ENCODE results near the gene SLC37A3.

SLC37A3 gene

DNA sequence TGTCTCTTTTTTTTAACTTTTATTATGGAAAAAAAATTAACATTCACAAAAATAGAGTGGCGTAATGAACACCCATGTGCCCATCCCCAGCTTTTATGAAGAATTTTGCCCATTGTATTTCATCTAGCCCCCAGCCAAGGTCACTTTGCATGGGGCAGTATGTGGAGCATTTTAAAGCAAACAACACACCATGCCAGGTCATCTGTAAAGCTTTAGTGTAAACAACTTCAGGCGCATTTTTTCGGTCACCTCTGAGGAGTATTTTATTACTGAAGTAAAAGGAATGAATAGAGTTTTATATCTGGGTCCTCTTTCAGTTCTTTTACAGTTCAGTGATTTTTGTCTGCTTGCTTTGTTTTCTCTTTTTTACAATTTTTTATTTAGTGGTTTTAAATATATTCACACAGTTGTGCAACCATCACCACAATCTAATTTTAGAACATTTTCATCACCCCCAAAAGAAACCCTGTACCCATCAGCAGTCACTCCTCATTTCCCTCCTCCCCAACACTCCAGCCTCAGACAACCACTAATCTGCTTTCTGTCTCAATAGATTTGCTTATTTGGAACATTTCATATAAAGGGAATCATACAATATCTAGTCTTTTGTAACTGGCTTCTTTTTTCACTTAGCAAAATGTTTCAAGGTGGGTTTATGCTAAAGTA, 87.9 kb downstream of the SLC37A3 start:
- TF ChIP-seq, protein P1, sequence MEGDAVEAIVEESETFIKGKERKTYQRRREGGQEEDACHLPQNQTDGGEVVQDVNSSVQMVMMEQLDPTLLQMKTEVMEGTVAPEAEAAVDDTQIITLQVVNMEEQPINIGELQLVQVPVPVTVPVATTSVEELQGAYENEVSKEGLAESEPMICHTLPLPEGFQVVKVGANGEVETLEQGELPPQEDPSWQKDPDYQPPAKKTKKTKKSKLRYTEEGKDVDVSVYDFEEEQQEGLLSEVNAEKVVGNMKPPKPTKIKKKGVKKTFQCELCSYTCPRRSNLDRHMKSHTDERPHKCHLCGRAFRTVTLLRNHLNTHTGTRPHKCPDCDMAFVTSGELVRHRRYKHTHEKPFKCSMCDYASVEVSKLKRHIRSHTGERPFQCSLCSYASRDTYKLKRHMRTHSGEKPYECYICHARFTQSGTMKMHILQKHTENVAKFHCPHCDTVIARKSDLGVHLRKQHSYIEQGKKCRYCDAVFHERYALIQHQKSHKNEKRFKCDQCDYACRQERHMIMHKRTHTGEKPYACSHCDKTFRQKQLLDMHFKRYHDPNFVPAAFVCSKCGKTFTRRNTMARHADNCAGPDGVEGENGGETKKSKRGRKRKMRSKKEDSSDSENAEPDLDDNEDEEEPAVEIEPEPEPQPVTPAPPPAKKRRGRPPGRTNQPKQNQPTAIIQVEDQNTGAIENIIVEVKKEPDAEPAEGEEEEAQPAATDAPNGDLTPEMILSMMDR (IDR thresholded peaks at IDR 0.05; ENCODE audit: low read depth, low read length), result no peak
- Histone ChIP-seq H3K36me3 (no peaks in the 10 kb centered on the region), H3K4me3 (ENCODE audit: low read depth, low read length) (no peak overlapping the region), H3K27ac (no peak overlapping the region), H3K27me3 (ENCODE audit: insufficient read depth, low read depth, severe bottlenecking) (no peaks in the 10 kb centered on the region), H3K9me3 (ENCODE audit: severe bottlenecking) (peaks cover 6% of the 10 kb centered on the region)
- no peak for DNase-seq

DNA sequence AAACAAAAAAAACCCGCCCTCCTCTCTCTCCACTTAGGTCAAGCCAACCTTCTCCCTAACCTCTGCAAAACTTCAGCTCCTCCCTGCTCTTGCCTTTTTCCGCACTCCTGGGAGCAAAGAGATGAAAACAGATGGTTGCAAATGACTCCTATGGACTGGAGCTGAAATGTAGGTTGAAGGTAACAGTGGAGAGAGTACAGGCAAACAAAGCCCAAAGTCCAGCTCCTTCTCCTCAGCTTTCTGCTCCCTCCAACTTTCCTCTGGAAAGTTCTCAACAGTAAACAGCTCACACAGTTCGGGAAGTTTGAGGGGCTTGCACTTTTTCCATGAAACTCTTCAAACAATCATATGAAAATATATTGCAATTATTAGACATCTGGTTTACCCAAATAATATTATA, 90.3 kb downstream of the SLC37A3 start:
- TF ChIP-seq, protein P1 (IDR thresholded peaks at IDR 0.05; ENCODE audit: low read depth, low read length), result no peak
- no peaks in the 10 kb centered on the region for H3K36me3 ChIP-seq

DNA sequence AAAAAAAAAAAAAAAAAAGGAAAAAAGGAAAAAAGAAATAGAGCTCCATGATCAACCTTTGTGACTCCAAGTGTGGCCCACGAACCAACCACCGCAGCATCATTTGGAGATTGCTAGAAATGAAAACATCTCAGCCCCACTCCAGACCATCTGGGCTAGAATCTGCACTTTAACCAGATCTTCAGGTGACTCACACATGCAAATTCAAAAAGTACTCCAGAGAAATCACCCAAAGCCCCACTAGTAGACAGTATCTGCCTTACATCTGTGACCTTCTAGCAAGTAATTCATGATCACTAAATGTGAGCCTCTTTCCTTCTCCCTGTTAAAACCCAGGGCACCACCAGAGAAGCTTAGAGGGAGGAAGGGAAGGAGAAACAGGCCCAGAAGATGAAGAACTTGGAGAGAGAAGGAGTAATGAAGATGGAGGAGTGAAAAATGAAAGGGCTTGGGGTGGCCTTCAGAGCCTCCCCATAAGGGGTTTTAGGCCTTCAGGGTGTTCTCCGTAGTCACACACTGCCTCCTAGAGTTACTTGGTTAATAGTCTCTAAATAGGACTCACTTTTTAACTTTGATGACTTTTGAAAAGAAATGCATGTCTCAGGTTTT, 94.0 kb downstream of the SLC37A3 start:
- H3K4me3 ChIP-seq (ENCODE audit: low read depth, low read length), result no peak overlapping the region
- H3K36me3 ChIP-seq, result no peaks in the 10 kb centered on the region
- DNase-seq, result peak; percentile 20
- no peaks in the 10 kb centered on the region for H3K9me3 ChIP-seq (ENCODE audit: severe bottlenecking)
- no peaks in the 10 kb centered on the region for H3K27me3 ChIP-seq (ENCODE audit: insufficient read depth, low read depth, severe bottlenecking)
- no peak overlapping the region for H3K27ac ChIP-seq
- TF ChIP-seq, protein P1 (IDR thresholded peaks at IDR 0.05; ENCODE audit: low read depth, low read length), result peak; percentile 42

More for the DNA sequence above, 90.3 kb downstream of the SLC37A3 start:
- no peak overlapping the region for H3K4me3 ChIP-seq (ENCODE audit: low read depth, low read length)
- no peak overlapping the region for H3K27ac ChIP-seq
- peaks cover 6% of the 10 kb centered on the region for H3K9me3 ChIP-seq (ENCODE audit: severe bottlenecking)
- DNase-seq, result no peak
- no peaks in the 10 kb centered on the region for H3K27me3 ChIP-seq (ENCODE audit: insufficient read depth, low read depth, severe bottlenecking)

DNA sequence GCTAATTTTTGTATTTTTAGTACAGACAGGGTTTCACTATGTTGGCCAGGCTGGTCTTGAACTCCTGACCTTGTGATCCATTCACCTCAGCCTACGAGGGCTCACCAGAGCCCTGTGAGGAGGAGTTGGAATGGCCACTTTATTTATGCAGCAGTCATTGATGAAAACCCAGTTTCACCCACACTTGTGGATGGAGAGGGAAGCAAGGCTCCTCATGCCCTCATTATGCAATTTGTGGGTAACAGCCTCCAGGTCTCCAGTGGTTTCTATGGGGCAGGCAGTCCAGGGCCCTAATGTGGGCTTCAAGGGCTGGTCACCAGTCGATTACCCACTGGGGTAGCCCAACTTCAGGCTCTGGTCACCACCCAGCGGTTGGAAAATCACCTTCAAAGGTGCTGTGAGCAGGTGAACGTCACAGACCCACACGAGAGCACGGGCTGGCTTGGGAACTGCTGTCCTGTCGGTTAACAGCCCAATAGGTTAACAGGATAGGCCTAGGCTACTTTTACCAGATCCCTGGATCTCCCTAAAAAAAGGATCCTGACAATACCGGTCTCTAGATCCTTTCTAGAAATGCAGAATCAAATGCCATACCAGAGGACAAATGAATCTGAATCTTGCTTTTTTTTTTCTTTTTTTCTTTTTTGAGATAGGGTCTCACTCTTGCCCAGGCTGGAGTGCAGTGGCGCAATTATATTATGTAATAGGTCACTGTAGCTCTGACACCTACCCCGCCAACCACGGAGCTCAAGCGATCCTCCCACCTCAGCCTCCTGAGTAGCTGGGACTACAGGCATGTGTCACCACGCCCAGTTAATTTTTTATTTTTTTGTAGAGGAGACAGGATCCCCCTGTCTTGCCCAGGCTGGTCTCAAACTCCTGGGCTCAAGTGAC, 97.8 kb downstream of the SLC37A3 start:
- no peak for DNase-seq
- H3K9me3 ChIP-seq (ENCODE audit: severe bottlenecking), result no peaks in the 10 kb centered on the region
- TF ChIP-seq, protein P1 (IDR thresholded peaks at IDR 0.05; ENCODE audit: low read depth, low read length), result no peak
- no peaks in the 10 kb centered on the region for H3K27me3 ChIP-seq (ENCODE audit: insufficient read depth, low read depth, severe bottlenecking)
- no peaks in the 10 kb centered on the region for H3K36me3 ChIP-seq
- no peak overlapping the region for H3K4me3 ChIP-seq (ENCODE audit: low read depth, low read length)
- no peak overlapping the region for H3K27ac ChIP-seq

DNA sequence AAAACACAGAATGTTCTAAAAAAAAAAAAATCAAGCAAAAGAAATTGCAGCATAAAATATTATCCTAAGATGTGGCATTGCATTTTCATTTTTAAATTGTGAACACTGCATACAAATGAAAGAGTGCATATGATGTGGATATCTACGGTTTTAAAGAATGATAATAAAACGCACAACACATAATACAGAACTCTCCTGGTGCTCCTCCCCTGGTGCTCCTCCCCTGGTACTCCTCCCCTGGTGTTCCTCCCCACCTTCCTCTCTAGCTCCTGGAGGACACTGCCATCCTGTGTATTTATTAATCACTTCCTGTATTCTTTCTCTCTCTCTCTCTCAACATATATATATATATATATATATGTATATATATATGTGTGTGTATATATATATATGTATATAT, 100.1 kb downstream of the SLC37A3 start:
- no peaks in the 10 kb centered on the region for H3K36me3 ChIP-seq
- TF ChIP-seq, protein P1 (IDR thresholded peaks at IDR 0.05; ENCODE audit: low read depth, low read length), result no peak

More for the DNA sequence above, 100.1 kb downstream of the SLC37A3 start:
- no peak overlapping the region for H3K4me3 ChIP-seq (ENCODE audit: low read depth, low read length)
- H3K27ac ChIP-seq, result no peak overlapping the region
- no peak for DNase-seq
- no peaks in the 10 kb centered on the region for H3K9me3 ChIP-seq (ENCODE audit: severe bottlenecking)
- H3K27me3 ChIP-seq (ENCODE audit: insufficient read depth, low read depth, severe bottlenecking), result no peaks in the 10 kb centered on the region
